Neural cell (in vitro differentiated cells): ENCODE measurements around the gene TTF1. TPM values are rescaled to one million over a fixed set of nuclear protein-coding genes. Genes with fewer than 3 reads are reported as not detected.

Experiments
- H2AFZ ChIP-seq: fragments of 200-600, 300-800 bp; sonication (generic), shearing (Covaris generic); 2 replicates; pipeline ENCODE4 v1.6.0; 2014; ENCODE audit warnings: low read depth, mild to moderate bottlenecking, antibody characterized with exemption, low read length, moderate library complexity
- H3F3A ChIP-seq: fragments of 200-600 bp; shearing (Covaris generic); 2 replicates; pipeline ENCODE4 v1.6.1; 2016; ENCODE audit warnings: mild to moderate bottlenecking, moderate library complexity, mixed read lengths, antibody characterized with exemption, low read length; ENCODE audit not compliant: insufficient read depth, poor library complexity, severe bottlenecking
- H3K27ac ChIP-seq: fragments of 200-600, 300-800 bp; sonication (generic), shearing (Covaris generic); 2 replicates; pipeline ENCODE4 v1.5.1; 2014; ENCODE audit warnings: mild to moderate bottlenecking, low read length, moderate library complexity
- H3K27me3 ChIP-seq: fragments of 300-800, 200-600 bp; sonication (generic), shearing (Covaris generic); 2 replicates; pipeline ENCODE4 v1.6.0; 2014; ENCODE audit warnings: mild to moderate bottlenecking, low read depth, low read length, moderate library complexity; ENCODE audit not compliant: insufficient read depth
- H3K36me3 ChIP-seq: fragments of 300-800, 200-600 bp; sonication (generic), shearing (Covaris generic); 2 replicates; pipeline ENCODE4 v1.5.1; 2014; ENCODE audit warnings: mild to moderate bottlenecking, antibody characterized with exemption, low read length, moderate library complexity; ENCODE audit not compliant: insufficient read depth
- H3K4me2 ChIP-seq: fragments of 300-800, 200-600 bp; sonication (generic), shearing (Covaris generic); 2 replicates; pipeline ENCODE4 v1.6.0; 2014; ENCODE audit warnings: mild to moderate bottlenecking, low read length
- H3K4me3 ChIP-seq: fragments of 300-800, 200-600 bp; sonication (generic), shearing (Covaris generic); 2 replicates; pipeline ENCODE4 v1.5.1; 2014; ENCODE audit warnings: mild to moderate bottlenecking, low read length, moderate library complexity
- H3K79me2 ChIP-seq: fragments of 200-600 bp; shearing (Covaris generic); replicated peaks from 2 replicates; pipeline ENCODE4 v1.6.0; 2014; ENCODE audit warnings: mild to moderate bottlenecking, low read length, moderate library complexity; ENCODE audit not compliant: insufficient read depth
- H3K9ac ChIP-seq: fragments of 300-800, 200-600 bp; sonication (generic), shearing (Covaris generic); 2 replicates; pipeline ENCODE4 v1.6.1; 2016; ENCODE audit warnings: mild to moderate bottlenecking, low read length, mixed read lengths
- H3K9me2 ChIP-seq: fragments of 200-600 bp; shearing (Covaris generic); 2 replicates; pipeline ENCODE4 v1.6.1; 2016; ENCODE audit warnings: mild to moderate bottlenecking, low read length, mixed read lengths; ENCODE audit not compliant: insufficient read depth
- H3K9me3 ChIP-seq: fragments of 200-600, 300-800 bp; sonication (generic), shearing (Covaris generic); 2 replicates; pipeline ENCODE4 v1.6.1; 2016; ENCODE audit warnings: mild to moderate bottlenecking, mixed run types, low read length, moderate library complexity, mixed read lengths
- H4K20me1 ChIP-seq: fragments of 200-600 bp; shearing (Covaris generic); 2 replicates; pipeline ENCODE4 v1.6.1; 2016; ENCODE audit warnings: mild to moderate bottlenecking, mixed run types; ENCODE audit not compliant: insufficient read depth
- CTCF ChIP-seq: fragments of 450-650 bp; IDR thresholded peaks from 2 replicates; pipeline ENCODE4 v1.5.1; 2014; ENCODE audit warnings: antibody characterized with exemption, mild to moderate bottlenecking, moderate library complexity; ENCODE audit not compliant: poor library complexity, severe bottlenecking
- EP300 ChIP-seq: fragments of 450-650 bp; conservative IDR thresholded peaks from 2 replicates; pipeline ENCODE4 v1.6.1; 2014; ENCODE audit warnings: antibody characterized with exemption, mild to moderate bottlenecking, moderate library complexity; ENCODE audit not compliant: poor library complexity, severe bottlenecking
- EZH2 ChIP-seq: fragments of 200-600, 300-800 bp; shearing (Covaris generic), sonication (generic); IDR thresholded peaks from 2 replicates; pipeline ENCODE4 v1.6.1; 2014; ENCODE audit warnings: antibody characterized with exemption, low read length, borderline replicate concordance, mild to moderate bottlenecking; ENCODE audit not compliant: insufficient read depth, poor library complexity, severe bottlenecking
- MXI1 ChIP-seq: fragments of 450-650 bp; conservative IDR thresholded peaks from 2 replicates; pipeline ENCODE4 v1.6.1; 2014; ENCODE audit warnings: antibody characterized with exemption, mild to moderate bottlenecking; ENCODE audit not compliant: poor library complexity, severe bottlenecking
- POLR2AphosphoS5 ChIP-seq: IDR thresholded peaks from 2 replicates; pipeline ENCODE4 v1.6.1; 2012
- RAD21 ChIP-seq: fragments of 450-650 bp; conservative IDR thresholded peaks from 2 replicates; pipeline ENCODE4 v1.6.1; 2014; ENCODE audit warnings: antibody characterized with exemption, mild to moderate bottlenecking, moderate library complexity
- REST ChIP-seq: IDR thresholded peaks from 2 replicates; pipeline ENCODE4 v1.6.1; 2012; ENCODE audit warnings: borderline replicate concordance
- SMC3 ChIP-seq: fragments of 450-650 bp; conservative IDR thresholded peaks from 2 replicates; pipeline ENCODE4 v1.6.1; 2014; ENCODE audit warnings: antibody characterized with exemption, mild to moderate bottlenecking, moderate library complexity; ENCODE audit not compliant: poor library complexity
- TAF1 ChIP-seq: IDR thresholded peaks from 2 replicates; pipeline ENCODE4 v1.6.1; 2012; ENCODE audit warnings: low read depth
- polyA plus RNA-seq: library from polyadenylated mRNA; depleted of rRNA; stranded (reverse); fragments of >200 nt; gene quantifications from 2 replicates; pipeline ENCODE4 v1.2.3, GENCODE V29; 2014

The TTF1 gene
- polyA plus RNA-seq, 1 donor from 2014 or later, result 27.1 TPM

GRCh38 chr9:132328580-132328979 lies 78.1 kb downstream of the TTF1 start:
- no peaks in the 10 kb centered on the region for H4K20me1 ChIP-seq
- no peak overlapping the region for H3K27ac ChIP-seq
- peaks cover 52% of the 10 kb centered on the region for H3K36me3 ChIP-seq
- H3K27me3 ChIP-seq, result no peaks in the 10 kb centered on the region
- no peak overlapping the region for H2AFZ ChIP-seq
- H3K9ac ChIP-seq, result no peak overlapping the region
- no peaks in the 10 kb centered on the region for H3F3A ChIP-seq
- TF ChIP-seq REST (no peak), MXI1 (no peak), RAD21 (no peak), EP300 (no peak), POLR2AphosphoS5 (no peak), EZH2 (no peak), SMC3 (no peak), TAF1 (no peak), CTCF (no peak)
- no peaks in the 10 kb centered on the region for H3K79me2 ChIP-seq
- H3K4me3 ChIP-seq, result no peak overlapping the region
- no peak overlapping the region for H3K4me2 ChIP-seq
- H3K9me2 ChIP-seq, result no peaks in the 10 kb centered on the region
- no peaks in the 10 kb centered on the region for H3K9me3 ChIP-seq

- Histone ChIP-seq H3K79me2 (no peaks in the 10 kb centered on the region), H3K27me3 (no peaks in the 10 kb centered on the region), H4K20me1 (no peaks in the 10 kb centered on the region), H3K9me3 (no peaks in the 10 kb centered on the region), H3K4me3 (no peak overlapping the region), H3K9me2 (no peaks in the 10 kb centered on the region), H2AFZ (no peak overlapping the region), H3K9ac (no peak overlapping the region), H3K36me3 (peaks cover 51% of the 10 kb centered on the region), H3K27ac (no peak overlapping the region), H3F3A (no peaks in the 10 kb centered on the region), H3K4me2 (no peak overlapping the region)
- TF ChIP-seq TAF1, result no peak
- no peak for TF ChIP-seq CTCF
- no peak for TF ChIP-seq EZH2
- TF ChIP-seq EP300, result no peak
- no peak for TF ChIP-seq SMC3
- TF ChIP-seq RAD21, result no peak
- no peak for TF ChIP-seq REST
- no peak for TF ChIP-seq POLR2AphosphoS5
- TF ChIP-seq MXI1, result no peak
These were observed 79.1 kb downstream of the TTF1 start for GRCh38 chr9:132327537-132327936.
